ENCODE results near the gene MRPL36.
"Not testable (repeated sequence)": the region's sequence is repeated elsewhere in the genome, so short reads cannot be mapped to it uniquely, and the experiment has no call there.

The MRPL36 gene

DNA sequence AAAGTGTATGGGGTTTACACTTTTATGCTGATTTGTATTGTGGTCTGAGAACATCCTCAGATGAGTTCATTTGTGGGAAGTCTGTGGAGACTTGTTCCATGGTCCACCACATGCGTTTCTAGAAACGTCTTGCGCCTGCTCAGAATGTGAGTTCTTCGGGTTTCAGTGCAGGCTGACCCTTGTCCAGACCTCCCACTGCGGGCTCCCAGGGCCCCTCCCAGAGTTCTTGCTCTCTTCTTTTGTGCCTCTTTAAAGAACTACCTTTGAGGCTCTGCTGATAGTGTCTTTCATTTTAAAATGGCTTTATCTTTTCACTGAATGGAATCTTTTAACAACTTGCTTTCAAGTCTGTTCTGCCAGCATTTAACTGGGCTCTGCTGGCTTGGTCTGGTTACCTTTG is 19.1 kb upstream of the MRPL36 start:
- DNase-seq (ENCODE audit: low read depth) = no peak
- no peak overlapping the region for H3K4me3 ChIP-seq (ENCODE audit: low read depth, low read length)
- TF ChIP-seq, protein P1, sequence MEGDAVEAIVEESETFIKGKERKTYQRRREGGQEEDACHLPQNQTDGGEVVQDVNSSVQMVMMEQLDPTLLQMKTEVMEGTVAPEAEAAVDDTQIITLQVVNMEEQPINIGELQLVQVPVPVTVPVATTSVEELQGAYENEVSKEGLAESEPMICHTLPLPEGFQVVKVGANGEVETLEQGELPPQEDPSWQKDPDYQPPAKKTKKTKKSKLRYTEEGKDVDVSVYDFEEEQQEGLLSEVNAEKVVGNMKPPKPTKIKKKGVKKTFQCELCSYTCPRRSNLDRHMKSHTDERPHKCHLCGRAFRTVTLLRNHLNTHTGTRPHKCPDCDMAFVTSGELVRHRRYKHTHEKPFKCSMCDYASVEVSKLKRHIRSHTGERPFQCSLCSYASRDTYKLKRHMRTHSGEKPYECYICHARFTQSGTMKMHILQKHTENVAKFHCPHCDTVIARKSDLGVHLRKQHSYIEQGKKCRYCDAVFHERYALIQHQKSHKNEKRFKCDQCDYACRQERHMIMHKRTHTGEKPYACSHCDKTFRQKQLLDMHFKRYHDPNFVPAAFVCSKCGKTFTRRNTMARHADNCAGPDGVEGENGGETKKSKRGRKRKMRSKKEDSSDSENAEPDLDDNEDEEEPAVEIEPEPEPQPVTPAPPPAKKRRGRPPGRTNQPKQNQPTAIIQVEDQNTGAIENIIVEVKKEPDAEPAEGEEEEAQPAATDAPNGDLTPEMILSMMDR (IDR thresholded peaks at IDR 0.05; ENCODE audit: insufficient read depth, low read depth, low read length, missing control alignments) = no peak

DNA sequence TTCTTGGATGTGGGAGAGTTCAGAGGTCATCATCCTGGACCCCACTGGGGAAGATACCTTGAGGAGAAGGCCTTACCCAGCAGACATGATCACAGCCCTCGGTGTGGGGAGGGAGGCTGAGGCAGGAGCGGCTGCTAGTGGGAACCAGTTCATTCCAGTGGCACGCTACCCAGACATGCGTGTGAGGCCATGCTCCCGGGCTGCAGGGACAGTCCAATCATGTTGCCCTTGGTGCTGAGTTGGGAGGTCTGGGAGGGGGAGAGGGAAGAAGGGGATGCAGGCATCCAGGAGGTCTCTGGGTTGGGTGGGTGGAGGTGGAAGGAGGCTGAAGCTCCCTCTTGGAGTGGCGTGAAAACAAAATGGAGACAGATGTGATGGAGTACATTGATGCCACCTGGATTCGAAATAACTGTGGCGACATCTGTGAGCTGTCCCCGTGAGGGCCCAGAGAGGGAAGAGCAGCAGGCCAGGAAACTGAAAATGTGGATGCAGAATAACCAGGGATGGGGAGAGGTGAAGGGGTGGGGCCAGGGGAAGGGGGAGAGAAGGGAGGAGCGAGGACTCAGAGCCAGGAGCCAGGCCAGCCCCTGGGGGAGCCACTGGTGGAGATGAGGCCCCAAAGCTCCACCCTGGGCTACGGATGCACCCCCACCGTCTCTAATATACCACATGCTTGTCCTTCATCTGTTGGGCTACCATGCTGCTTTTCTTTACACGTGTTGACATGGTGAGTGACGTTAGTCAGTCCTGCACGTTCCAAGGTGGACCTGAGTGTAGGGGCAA is 17.8 kb upstream of the MRPL36 start:
- no peak overlapping the region for H3K4me3 ChIP-seq (ENCODE audit: low read depth, low read length)
- TF ChIP-seq, protein P1 (IDR thresholded peaks at IDR 0.05; ENCODE audit: insufficient read depth, low read depth, low read length, missing control alignments) = no peak
- no peak for DNase-seq (ENCODE audit: low read depth)

DNA sequence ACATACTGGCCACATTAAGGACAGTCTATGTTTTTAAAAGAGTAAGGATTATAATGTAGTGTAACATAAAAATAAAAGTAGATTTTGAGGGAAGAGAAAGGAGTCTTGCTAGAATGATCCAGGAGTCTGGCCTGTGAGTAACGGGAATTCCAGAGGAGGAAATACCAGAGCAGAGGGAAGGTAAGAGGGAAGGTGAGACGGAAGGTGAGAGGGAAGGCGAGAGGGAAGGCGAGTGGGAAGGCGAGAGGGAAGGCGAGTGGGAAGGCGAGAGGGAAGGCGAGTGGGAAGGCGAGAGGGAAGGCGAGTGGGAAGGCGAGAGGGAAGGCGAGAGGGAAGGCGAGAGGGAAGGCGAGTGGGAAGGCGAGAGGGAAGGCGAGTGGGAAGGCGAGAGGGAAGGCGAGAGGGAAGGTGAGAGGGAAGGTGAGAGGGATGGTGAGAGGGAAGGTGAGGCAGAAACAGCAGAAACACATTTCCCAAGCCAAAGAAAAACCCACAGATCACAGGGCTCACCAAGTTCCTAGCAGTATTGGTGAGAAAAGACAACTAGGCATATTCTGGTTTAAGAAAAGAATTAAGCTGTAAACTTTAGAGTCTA is 17.0 kb upstream of the MRPL36 start:
- not testable (repeated sequence) for DNase-seq (ENCODE audit: low read depth); H3K4me3 ChIP-seq (ENCODE audit: low read depth, low read length)

DNA sequence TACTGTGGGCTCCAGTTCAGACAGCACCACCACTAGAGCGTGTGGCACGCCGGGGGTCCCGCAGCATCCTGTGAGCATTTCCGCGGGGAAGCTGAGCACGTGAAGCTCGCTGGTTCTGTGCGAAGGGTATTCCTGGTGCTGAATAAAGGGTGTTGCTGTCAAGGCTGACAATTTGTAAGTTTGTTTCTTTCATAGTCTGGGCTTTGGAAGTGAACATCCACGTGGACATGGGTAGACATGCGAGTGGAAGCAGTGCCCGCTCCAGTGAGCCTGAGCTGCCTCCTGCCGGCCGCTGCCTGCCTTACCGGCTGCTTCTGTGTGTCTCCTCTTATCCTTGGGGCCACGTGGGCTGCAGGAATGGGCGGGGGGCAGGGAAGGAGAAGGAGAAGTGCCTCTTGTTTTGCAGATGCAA is 16.2 kb upstream of the MRPL36 start:
- no peak overlapping the region for H3K4me3 ChIP-seq (ENCODE audit: low read depth, low read length)
- TF ChIP-seq, protein P1 (IDR thresholded peaks at IDR 0.05; ENCODE audit: insufficient read depth, low read depth, low read length, missing control alignments) = no peak
- no peak for DNase-seq (ENCODE audit: low read depth)

DNA sequence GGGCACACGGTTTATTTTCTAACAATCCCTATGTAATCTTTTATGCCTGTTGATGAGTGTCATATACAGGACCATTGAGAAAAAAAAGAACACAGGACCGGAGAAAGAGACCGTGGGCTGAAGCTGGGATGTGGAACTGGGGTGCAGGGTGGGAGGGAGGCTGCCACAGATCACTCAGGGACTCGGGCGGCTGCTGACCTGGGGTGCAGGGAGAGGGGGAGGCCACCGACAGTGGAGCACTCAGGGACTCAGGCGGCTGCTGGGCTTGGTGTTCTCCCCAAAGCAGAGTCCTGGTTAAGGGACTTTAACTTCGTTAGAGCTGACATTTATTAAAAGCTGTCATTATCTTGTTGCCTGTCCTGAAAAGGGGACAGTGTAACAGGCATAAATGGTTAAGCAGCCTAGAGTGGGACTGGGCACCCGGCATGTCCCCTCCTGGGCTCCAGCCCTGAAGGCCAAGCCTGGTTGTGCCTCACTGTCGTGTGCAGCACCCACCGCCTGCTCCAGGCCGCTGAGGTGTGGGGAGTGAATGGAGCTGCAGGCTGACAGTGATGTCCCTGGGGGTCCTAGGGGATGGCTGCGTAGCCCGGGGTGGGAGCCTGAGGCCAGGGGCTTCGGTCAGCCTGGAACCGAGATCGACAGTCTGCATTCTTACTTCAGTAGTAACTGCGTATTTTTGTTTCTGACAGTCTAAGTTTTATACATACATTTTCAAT is 15.6 kb upstream of the MRPL36 start:
- no peak for DNase-seq (ENCODE audit: low read depth)
- TF ChIP-seq, protein P1 (IDR thresholded peaks at IDR 0.05; ENCODE audit: insufficient read depth, low read depth, low read length, missing control alignments) = no peak
- no peak overlapping the region for H3K4me3 ChIP-seq (ENCODE audit: low read depth, low read length)

DNA sequence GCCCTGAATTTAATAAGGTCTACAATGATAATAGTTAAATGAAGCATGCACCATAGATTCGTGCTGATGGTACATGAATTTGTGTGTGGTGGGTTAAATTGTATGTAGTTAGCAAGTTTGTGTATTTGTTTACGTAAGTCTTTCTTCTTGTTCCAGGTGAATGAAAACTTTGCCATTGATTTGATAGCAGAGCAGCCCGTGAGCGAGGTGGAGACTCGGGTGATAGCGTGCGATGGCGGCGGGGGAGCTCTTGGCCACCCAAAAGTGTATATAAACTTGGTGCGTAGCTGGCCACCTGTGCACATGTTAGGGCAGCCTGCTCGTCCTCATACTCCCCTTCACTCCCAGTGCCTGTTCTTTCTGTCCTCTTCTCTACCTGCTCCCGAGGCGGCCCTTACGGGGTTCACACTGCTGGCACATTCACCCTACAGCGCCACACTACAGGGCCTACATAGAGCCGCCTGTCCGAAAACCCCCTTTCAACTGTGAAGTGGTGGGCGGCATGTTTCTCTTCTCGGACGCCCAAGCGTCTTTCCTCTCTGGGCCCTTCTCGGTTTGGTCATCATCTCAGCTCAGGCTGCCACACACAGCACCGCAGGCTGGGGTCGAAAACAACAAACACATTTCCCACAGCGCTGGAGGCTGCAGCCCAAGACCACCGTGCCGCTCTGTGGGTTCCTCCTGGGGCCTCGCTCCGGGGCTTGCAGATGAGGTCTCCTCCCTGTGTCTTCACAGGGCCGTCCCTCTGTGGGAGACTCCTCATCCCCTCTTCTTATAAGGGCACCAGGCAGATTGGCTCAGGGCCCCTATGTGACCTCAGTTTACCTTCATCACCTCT is 14.8 kb upstream of the MRPL36 start:
- TF ChIP-seq, protein P1 (IDR thresholded peaks at IDR 0.05; ENCODE audit: insufficient read depth, low read depth, low read length, missing control alignments) = no peak
- DNase-seq (ENCODE audit: low read depth) = no peak
- H3K4me3 ChIP-seq (ENCODE audit: low read depth, low read length) = no peak overlapping the region
